Liver (tissue), 9 donors: ENCODE data around the gene COL4A3. TPM values are rescaled to one million over a fixed set of nuclear protein-coding genes. Genes with fewer than 3 reads are reported as not detected.

Experiments
- DNase-seq: peaks from one replicate; pipeline ENCODE4 v3.0.0-alpha.2; 2017; ENCODE audit warnings: low spot score
- H3K27ac ChIP-seq, 2 donors: one replicate each; pipeline ENCODE4 v1.7.0; 2013; ENCODE audit warnings: inconsistent platforms in 2 of 2, low read length in 2 of 2, control low read depth in 1 of 2, low read depth in 1 of 2, mild to moderate bottlenecking in 1 of 2
- H3K27me3 ChIP-seq, 4 donors: one replicate each; pipeline versions ENCODE4 v1.6.1 to v1.7.0; 2013; ENCODE audit warnings: low read length in 3 of 4, inconsistent platforms in 1 of 4, mild to moderate bottlenecking in 1 of 4, moderate library complexity in 1 of 4; ENCODE audit not compliant: control insufficient read depth in 4 of 4, insufficient read depth in 4 of 4
- H3K36me3 ChIP-seq, 4 donors: one replicate each; pipeline versions ENCODE4 v1.6.1 to v1.7.0; 2013; ENCODE audit warnings: low read length in 3 of 4, mild to moderate bottlenecking in 3 of 4, low read depth in 1 of 4, moderate library complexity in 1 of 4; ENCODE audit not compliant: control insufficient read depth in 4 of 4, insufficient read depth in 3 of 4
- H3K4me1 ChIP-seq, 4 donors: one replicate each; pipeline versions ENCODE4 v1.6.1 to v1.7.0; 2013; ENCODE audit warnings: low read length in 3 of 4, mild to moderate bottlenecking in 3 of 4, moderate library complexity in 1 of 4; ENCODE audit not compliant: control insufficient read depth in 4 of 4, insufficient read depth in 4 of 4
- H3K4me3 ChIP-seq, 3 donors: one replicate each; pipeline versions ENCODE4 v1.6.1 to v1.7.0; 2013; ENCODE audit warnings: low read length in 3 of 3, control low read depth in 1 of 3, low read depth in 1 of 3, mild to moderate bottlenecking in 1 of 3
- H3K9ac ChIP-seq, 2 donors: one replicate each; pipeline ENCODE4 v1.7.0; 2013; ENCODE audit warnings: low read length in 2 of 2, mild to moderate bottlenecking in 2 of 2, moderate library complexity in 2 of 2, control low read depth in 1 of 2, low read depth in 1 of 2
- H3K9me3 ChIP-seq, 4 donors: one replicate each; pipeline versions ENCODE4 v1.6.1 to v1.7.0; 2013; ENCODE audit warnings: low read length in 3 of 4; ENCODE audit not compliant: control insufficient read depth in 4 of 4
- CTCF ChIP-seq: fragments of 150-350 bp; IDR thresholded peaks from 2 replicates; pipeline ENCODE4 v1.5.1; 2017; ENCODE audit warnings: improper control_type of control experiment, low read depth, low read length; ENCODE audit not compliant: missing input control
- EGR1 ChIP-seq, 2 donors: IDR thresholded peaks; 2 replicates each; pipeline ENCODE4 v1.6.1; 2016 to 2018; ENCODE audit warnings: antibody characterized with exemption in 2 of 2, low read depth in 2 of 2
- FOXA1 ChIP-seq: IDR thresholded peaks from 2 replicates; pipeline ENCODE4 v1.6.1; 2016; ENCODE audit warnings: antibody characterized with exemption
- FOXA2 ChIP-seq: IDR thresholded peaks from 2 replicates; pipeline ENCODE4 v1.6.1; 2016; ENCODE audit warnings: antibody characterized with exemption
- GABPA ChIP-seq, 2 donors: IDR thresholded peaks in 1 of 2; conservative IDR thresholded peaks in 1 of 2; 2 replicates each; pipeline ENCODE4 v1.6.1; 2016; ENCODE audit warnings: antibody characterized with exemption in 2 of 2, mild to moderate bottlenecking in 1 of 2, moderate library complexity in 1 of 2
- HNF4A ChIP-seq, 2 donors: conservative IDR thresholded peaks; 2 replicates each; pipeline ENCODE4 v1.6.1; 2016; ENCODE audit warnings: antibody characterized with exemption in 2 of 2, mild to moderate bottlenecking in 2 of 2
- HNF4G ChIP-seq: IDR thresholded peaks from 2 replicates; pipeline ENCODE4 v1.6.1; 2016; ENCODE audit warnings: antibody characterized with exemption
- JUND ChIP-seq, 2 donors: IDR thresholded peaks; 2 replicates each; pipeline ENCODE4 v1.6.1; 2016; ENCODE audit warnings: antibody characterized with exemption in 2 of 2
- NR2F2 ChIP-seq: IDR thresholded peaks from 2 replicates; pipeline ENCODE4 v1.6.1; 2016; ENCODE audit warnings: antibody characterized with exemption
- RAD21 ChIP-seq, 2 donors: IDR thresholded peaks; 2 replicates each; pipeline ENCODE4 v1.6.1; 2016; ENCODE audit warnings: antibody characterized with exemption in 2 of 2, mild to moderate bottlenecking in 2 of 2
- RXRA ChIP-seq, 2 donors: IDR thresholded peaks; 2 replicates each; pipeline ENCODE4 v1.6.1; 2017 to 2018; ENCODE audit warnings: antibody characterized with exemption in 2 of 2, mild to moderate bottlenecking in 1 of 2
- SP1 ChIP-seq: IDR thresholded peaks from 2 replicates; pipeline ENCODE4 v1.6.1; 2018; ENCODE audit warnings: antibody characterized with exemption, mild to moderate bottlenecking
- TAF1 ChIP-seq: conservative IDR thresholded peaks from 2 replicates; pipeline ENCODE4 v1.6.1; 2016; ENCODE audit warnings: antibody characterized with exemption, mild to moderate bottlenecking
- YY1 ChIP-seq: IDR thresholded peaks from 2 replicates; pipeline ENCODE4 v1.6.1; 2016; ENCODE audit warnings: antibody characterized with exemption, mild to moderate bottlenecking
- polyA plus RNA-seq, 2 donors: library from polyadenylated mRNA; stranded (reverse) in 1 of 2; unstranded in 1 of 2; fragments of 200-250 nt in 1 of 2; fragments of >200 nt in 1 of 2; fragmentation: Nextera tagmentation in 1 of 2; extraction: Ambion mirVana in 1 of 2; gene quantifications; one replicate each; pipeline versions ENCODE4 v1.2.1 to v1.2.3, GENCODE V29; 2013 to 2015
- total RNA-seq, 2 donors: library from RNA; depleted of rRNA; stranded (reverse); fragments of >200 nt; gene quantifications; one replicate each; pipeline ENCODE4 v1.2.3, GENCODE V29; 2014
- TF ChIP-seq, protein P1 (sequence below): IDR thresholded peaks from 2 replicates; pipeline ENCODE4 v1.6.1; 2016; ENCODE audit warnings: antibody characterized with exemption
- TF ChIP-seq, protein P2 (sequence below): IDR thresholded peaks from 2 replicates; pipeline ENCODE4 v1.6.1; 2016; ENCODE audit warnings: antibody characterized with exemption
- TF ChIP-seq, protein P3 (sequence below): IDR thresholded peaks from 2 replicates; pipeline ENCODE4 v1.6.1; 2016; ENCODE audit warnings: antibody characterized with exemption
- TF ChIP-seq, protein P4 (sequence below): IDR thresholded peaks from 2 replicates; pipeline ENCODE4 v1.6.1; 2016; ENCODE audit warnings: antibody characterized with exemption, mild to moderate bottlenecking
- donor health status: healthy.
- donor health status: healthy.
- donor health status: healthy.
- donor health status: healthy.
- donor health status: healthy.

The COL4A3 gene
- total and polyA plus RNA-seq, 4 donors: 0.05 to 2.3 (median 0.35) TPM

DNA sequence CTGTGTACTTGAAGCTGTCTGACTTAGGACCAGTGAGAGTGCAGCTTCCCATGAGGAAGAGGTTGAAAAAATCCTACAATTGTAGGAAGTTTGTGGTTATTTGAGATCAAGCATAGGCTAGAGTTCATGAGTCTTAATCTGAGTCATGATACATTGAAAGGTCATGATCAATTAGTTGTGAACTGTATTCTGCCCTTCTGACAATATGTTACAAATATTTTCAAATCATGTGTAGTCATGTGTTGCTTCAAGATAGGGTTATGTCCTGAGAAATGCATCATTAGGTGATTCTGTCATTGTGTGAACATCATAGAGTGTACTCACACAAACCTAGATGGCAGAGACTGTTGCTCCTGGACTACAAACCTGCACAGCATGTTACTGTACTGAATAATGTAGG, 92.2 kb downstream of the COL4A3 start:
- no peak overlapping the region for H3K9ac ChIP-seq
- no peaks in the 10 kb centered on the region for H3K36me3 ChIP-seq
- no peak overlapping the region for H3K4me3 ChIP-seq
- H3K27me3 ChIP-seq: no peaks in the 10 kb centered on the region
- no peaks in the 10 kb centered on the region for H3K4me1 ChIP-seq
- no peak for DNase-seq
- TF ChIP-seq EGR1 (IDR thresholded peaks at IDR 0.05; ENCODE audit: low read depth in 2 of 2): no peak
- TF ChIP-seq HNF4A (conservative IDR thresholded peaks at IDR 0.05): no peak
- TF ChIP-seq, protein P1, sequence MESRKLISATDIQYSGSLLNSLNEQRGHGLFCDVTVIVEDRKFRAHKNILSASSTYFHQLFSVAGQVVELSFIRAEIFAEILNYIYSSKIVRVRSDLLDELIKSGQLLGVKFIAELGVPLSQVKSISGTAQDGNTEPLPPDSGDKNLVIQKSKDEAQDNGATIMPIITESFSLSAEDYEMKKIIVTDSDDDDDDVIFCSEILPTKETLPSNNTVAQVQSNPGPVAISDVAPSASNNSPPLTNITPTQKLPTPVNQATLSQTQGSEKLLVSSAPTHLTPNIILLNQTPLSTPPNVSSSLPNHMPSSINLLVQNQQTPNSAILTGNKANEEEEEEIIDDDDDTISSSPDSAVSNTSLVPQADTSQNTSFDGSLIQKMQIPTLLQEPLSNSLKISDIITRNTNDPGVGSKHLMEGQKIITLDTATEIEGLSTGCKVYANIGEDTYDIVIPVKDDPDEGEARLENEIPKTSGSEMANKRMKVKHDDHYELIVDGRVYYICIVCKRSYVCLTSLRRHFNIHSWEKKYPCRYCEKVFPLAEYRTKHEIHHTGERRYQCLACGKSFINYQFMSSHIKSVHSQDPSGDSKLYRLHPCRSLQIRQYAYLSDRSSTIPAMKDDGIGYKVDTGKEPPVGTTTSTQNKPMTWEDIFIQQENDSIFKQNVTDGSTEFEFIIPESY: no peak
- TF ChIP-seq, protein P2, sequence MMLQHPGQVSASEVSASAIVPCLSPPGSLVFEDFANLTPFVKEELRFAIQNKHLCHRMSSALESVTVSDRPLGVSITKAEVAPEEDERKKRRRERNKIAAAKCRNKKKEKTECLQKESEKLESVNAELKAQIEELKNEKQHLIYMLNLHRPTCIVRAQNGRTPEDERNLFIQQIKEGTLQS: no peak
- TF ChIP-seq NR2F2: no peak
- no peak for TF ChIP-seq SP1
- TF ChIP-seq GABPA (IDR thresholded peaks at IDR 0.05 in 1 of 2, conservative IDR thresholded peaks at IDR 0.05 in 1 of 2): no peak
- TF ChIP-seq, protein P3, sequence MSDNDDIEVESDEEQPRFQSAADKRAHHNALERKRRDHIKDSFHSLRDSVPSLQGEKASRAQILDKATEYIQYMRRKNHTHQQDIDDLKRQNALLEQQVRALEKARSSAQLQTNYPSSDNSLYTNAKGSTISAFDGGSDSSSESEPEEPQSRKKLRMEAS: no peak
- TF ChIP-seq HNF4G: no peak
- no peak for TF ChIP-seq FOXA1
- no peak for TF ChIP-seq CTCF
- TF ChIP-seq, protein P4, sequence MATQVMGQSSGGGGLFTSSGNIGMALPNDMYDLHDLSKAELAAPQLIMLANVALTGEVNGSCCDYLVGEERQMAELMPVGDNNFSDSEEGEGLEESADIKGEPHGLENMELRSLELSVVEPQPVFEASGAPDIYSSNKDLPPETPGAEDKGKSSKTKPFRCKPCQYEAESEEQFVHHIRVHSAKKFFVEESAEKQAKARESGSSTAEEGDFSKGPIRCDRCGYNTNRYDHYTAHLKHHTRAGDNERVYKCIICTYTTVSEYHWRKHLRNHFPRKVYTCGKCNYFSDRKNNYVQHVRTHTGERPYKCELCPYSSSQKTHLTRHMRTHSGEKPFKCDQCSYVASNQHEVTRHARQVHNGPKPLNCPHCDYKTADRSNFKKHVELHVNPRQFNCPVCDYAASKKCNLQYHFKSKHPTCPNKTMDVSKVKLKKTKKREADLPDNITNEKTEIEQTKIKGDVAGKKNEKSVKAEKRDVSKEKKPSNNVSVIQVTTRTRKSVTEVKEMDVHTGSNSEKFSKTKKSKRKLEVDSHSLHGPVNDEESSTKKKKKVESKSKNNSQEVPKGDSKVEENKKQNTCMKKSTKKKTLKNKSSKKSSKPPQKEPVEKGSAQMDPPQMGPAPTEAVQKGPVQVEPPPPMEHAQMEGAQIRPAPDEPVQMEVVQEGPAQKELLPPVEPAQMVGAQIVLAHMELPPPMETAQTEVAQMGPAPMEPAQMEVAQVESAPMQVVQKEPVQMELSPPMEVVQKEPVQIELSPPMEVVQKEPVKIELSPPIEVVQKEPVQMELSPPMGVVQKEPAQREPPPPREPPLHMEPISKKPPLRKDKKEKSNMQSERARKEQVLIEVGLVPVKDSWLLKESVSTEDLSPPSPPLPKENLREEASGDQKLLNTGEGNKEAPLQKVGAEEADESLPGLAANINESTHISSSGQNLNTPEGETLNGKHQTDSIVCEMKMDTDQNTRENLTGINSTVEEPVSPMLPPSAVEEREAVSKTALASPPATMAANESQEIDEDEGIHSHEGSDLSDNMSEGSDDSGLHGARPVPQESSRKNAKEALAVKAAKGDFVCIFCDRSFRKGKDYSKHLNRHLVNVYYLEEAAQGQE: no peak
- TF ChIP-seq RAD21 (IDR thresholded peaks at IDR 0.05): no peak
- TF ChIP-seq FOXA2: no peak
- no peak for TF ChIP-seq JUND (IDR thresholded peaks at IDR 0.05)
- no peak for TF ChIP-seq RXRA (IDR thresholded peaks at IDR 0.05)
- TF ChIP-seq YY1: no peak
- TF ChIP-seq TAF1: no peak
- no peak overlapping the region for H3K27ac ChIP-seq
- H3K9me3 ChIP-seq: peaks cover 0 to 2% (median 0%) of the 10 kb centered on the region in 4 donors
